Gastroesophageal sphincter (tissue), 4 donors: Measurements from ENCODE around the gene CHRNB2. TPM values are rescaled to one million over a fixed set of nuclear protein-coding genes. Genes with fewer than 3 reads are reported as not detected.

ENCODE experiments used
- ATAC-seq: fragments of 150-250 bp; one replicate; pipeline ENCODE4 v1.9.1; 2016; ENCODE audit warnings: mild to moderate bottlenecking, moderate library complexity
- H3K27ac ChIP-seq, 4 donors: fragments of 200-600 bp; sonication (generic) in 3 of 4; 1 replicate in 3 of 4; 2 replicates in 1 of 4; pipeline ENCODE4 v1.5.1; 2016 to 2019
- H3K27me3 ChIP-seq: fragments of 200-600 bp; sonication (generic); one replicate; pipeline ENCODE4 v1.5.1; 2019
- H3K36me3 ChIP-seq, 2 donors: fragments of 200-600 bp; sonication (generic); one replicate each; pipeline ENCODE4 v1.5.1; 2019; ENCODE audit warnings: control low read depth in 1 of 2
- H3K4me1 ChIP-seq, 3 donors: fragments of 200-600 bp; sonication (generic); 1 replicate in 2 of 3; 2 replicates in 1 of 3; pipeline ENCODE4 v1.5.1; 2016 to 2019; ENCODE audit warnings: control low read depth in 2 of 3
- H3K4me3 ChIP-seq, 2 donors: fragments of 200-600 bp; sonication (generic); one replicate each; pipeline ENCODE4 v1.5.1; 2019; ENCODE audit warnings: mild to moderate bottlenecking in 1 of 2, moderate library complexity in 1 of 2
- H3K9me3 ChIP-seq, 3 donors: fragments of 200-600 bp; sonication (generic); one replicate each; pipeline ENCODE4 v1.5.1; 2017 to 2019; ENCODE audit warnings: control low read depth in 2 of 3
- EP300 ChIP-seq: sonication (generic); formaldehyde crosslinking; IDR thresholded peaks from one replicate; pipeline ENCODE4 v1.6.1; 2017; ENCODE audit warnings: antibody characterized with exemption, mild to moderate bottlenecking
- POLR2A ChIP-seq, 2 donors: fragments of 450-650 bp; IDR thresholded peaks; one replicate each; pipeline ENCODE4 v1.6.1; 2017; ENCODE audit warnings: antibody characterized with exemption in 2 of 2, mild to moderate bottlenecking in 2 of 2, moderate library complexity in 1 of 2
- POLR2AphosphoS5 ChIP-seq: sonication (generic); formaldehyde crosslinking; IDR thresholded peaks from one replicate; pipeline ENCODE4 v1.6.1; 2017; ENCODE audit warnings: antibody characterized with exemption
- WGBS, 2 donors: methylation state at CpG; one replicate each; pipeline ENCODE4 v1.1.5; 2018; ENCODE audit warnings: low coverage in 1 of 2; 5-methylcytosine and 5-hydroxymethylcytosine counted together
- total RNA-seq, 4 donors: library from RNA; depleted of rRNA; stranded (reverse); fragments of >200 nt; gene quantifications; one replicate each; pipeline ENCODE4 v1.1.0, GENCODE V29; 2016
- TF ChIP-seq, protein P1 (sequence below), 4 experiments: fragments of 200-600 bp in 2 of 4; fragments of 450-650 bp in 2 of 4; sonication (generic) in 1 of 4; IDR thresholded peaks; one replicate each; pipeline ENCODE4 v1.5.1; 2017 to 2019; ENCODE audit warnings: antibody characterized with exemption in 4 of 4, mild to moderate bottlenecking in 2 of 4, moderate library complexity in 2 of 4

CHRNB2 gene
- total RNA-seq, 4 donors from 2014 or later, result 0.08 to 0.45 (median 0.13) TPM; not detected in 1

DNA sequence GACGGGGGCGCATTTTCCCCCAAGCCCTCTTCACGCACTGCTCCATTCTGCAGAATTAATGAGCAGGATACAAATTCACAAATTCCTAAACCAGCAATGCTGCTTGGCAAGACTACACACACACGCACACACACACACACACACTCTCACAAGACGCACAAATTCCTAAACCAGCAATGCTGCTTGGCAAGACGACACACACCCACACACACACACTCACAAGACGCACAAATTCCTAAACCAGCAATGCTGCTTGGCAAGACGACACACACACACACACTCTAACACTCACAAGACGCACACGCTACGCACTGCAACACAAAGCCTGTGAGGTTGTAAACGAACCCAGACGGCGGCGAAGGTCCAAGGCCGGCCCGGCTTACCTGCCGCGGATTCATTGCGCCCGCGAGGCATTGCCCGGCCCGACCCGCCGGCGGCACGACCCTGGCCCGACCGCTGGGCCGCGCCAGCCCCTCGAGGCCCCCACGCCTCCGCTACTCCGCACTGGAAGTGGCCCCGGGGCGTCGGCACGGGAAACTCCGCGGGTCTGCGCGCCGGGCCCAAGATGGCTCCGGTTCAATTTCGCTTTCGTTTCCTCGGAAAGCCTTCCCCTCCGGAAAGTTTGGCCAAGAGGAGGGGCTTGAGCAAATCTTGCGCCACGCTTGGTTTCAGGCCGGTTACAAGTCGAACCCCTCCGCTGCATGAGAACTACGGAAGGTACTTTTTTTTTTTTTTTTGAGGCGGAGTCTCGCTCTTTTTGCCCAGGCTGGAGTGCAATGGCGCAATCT is 40.2 kb downstream of the CHRNB2 start, which contains the start of gene ADAR:
Gene ADAR (minus strand): TSS at position 578 of the 788 bp plus-strand sequence. CDS start 180 bp downstream, at position 398.
- H3K4me3 ChIP-seq, result peak within 1 kb of the TSS; percentile 81 to 83
- no peaks in the 10 kb centered on the region for H3K36me3 ChIP-seq
- H3K9me3 ChIP-seq, result no peaks in the 10 kb centered on the region
- no peaks in the 10 kb centered on the region for H3K27me3 ChIP-seq
- WGBS, 2 donors, result 0 to 1% methylated on average over 14 to 17 of the region's 59 CpGs
- peak within 1 kb of the TSS; percentile 80 to 100 (median 96) for H3K27ac ChIP-seq
- TF ChIP-seq, protein P1, sequence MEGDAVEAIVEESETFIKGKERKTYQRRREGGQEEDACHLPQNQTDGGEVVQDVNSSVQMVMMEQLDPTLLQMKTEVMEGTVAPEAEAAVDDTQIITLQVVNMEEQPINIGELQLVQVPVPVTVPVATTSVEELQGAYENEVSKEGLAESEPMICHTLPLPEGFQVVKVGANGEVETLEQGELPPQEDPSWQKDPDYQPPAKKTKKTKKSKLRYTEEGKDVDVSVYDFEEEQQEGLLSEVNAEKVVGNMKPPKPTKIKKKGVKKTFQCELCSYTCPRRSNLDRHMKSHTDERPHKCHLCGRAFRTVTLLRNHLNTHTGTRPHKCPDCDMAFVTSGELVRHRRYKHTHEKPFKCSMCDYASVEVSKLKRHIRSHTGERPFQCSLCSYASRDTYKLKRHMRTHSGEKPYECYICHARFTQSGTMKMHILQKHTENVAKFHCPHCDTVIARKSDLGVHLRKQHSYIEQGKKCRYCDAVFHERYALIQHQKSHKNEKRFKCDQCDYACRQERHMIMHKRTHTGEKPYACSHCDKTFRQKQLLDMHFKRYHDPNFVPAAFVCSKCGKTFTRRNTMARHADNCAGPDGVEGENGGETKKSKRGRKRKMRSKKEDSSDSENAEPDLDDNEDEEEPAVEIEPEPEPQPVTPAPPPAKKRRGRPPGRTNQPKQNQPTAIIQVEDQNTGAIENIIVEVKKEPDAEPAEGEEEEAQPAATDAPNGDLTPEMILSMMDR (IDR thresholded peaks at IDR 0.05), result peak in 2 of 4 experiments; percentile 13 to 26
- TF ChIP-seq EP300 (no peak), POLR2AphosphoS5 (peak; percentile 77), POLR2A (IDR thresholded peaks at IDR 0.05) (peak; percentile 38 to 47)
- peak; percentile 96 for ATAC-seq
- peaks cover 0 to 68% (median 10%) of the 10 kb centered on the region in 3 donors for H3K4me1 ChIP-seq

DNA sequence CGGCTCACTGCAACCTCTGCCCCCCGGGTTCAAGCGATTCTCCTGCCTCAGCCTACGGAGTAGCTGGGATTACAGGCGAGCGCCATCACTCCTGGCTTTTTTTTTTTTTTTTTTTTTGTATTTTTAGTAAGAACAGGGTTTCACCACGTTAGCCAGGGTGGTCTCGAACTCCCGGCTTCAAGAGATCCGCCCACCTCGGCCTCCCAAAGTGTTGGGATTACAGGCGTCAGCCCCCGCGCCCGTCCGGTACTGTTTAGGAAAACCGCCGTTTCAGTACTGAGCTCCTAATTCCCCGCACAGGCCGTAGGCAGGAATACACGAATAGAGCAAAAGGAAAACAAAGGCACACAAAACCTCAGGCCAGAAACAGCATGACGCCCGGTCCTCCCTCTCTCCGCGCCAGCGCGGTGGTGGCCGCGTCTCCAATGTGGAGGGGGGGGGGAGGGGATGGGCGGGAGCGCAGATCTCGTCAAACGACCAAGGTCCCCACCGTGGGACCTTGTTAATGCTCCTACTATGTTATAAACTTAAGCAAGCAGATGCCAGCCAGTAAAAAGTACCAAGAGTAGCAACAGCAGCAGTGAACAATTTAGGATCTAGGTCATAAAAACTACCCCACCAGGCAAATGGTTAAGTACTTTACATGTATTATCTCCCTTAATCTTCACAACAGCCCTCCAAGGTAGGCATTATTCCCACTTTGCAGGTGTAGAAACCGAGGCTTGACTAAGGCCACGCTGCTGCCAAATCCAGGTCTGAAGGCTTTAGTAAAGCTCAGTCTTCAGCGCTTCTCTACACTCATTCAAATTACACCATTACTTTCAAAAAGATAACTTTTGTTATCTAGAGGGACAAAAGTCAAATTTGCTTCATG is 41.1 kb downstream of the CHRNB2 start:
- no peaks in the 10 kb centered on the region for H3K36me3 ChIP-seq
- no peaks in the 10 kb centered on the region for H3K9me3 ChIP-seq
- peak overlapping the region; percentile 80 to 100 (median 96) for H3K27ac ChIP-seq
- WGBS, 2 donors, result 11 to 21% methylated on average over 9 to 10 of the region's 37 CpGs
- H3K4me1 ChIP-seq, result peaks cover 0 to 59% (median 10%) of the 10 kb centered on the region in 3 donors
- TF ChIP-seq EP300 (no peak), POLR2A (IDR thresholded peaks at IDR 0.05) (no peak), POLR2AphosphoS5 (no peak)
- TF ChIP-seq, protein P1 (IDR thresholded peaks at IDR 0.05), result no peak
- H3K27me3 ChIP-seq, result no peaks in the 10 kb centered on the region
- ATAC-seq, result peak; percentile 57
- H3K4me3 ChIP-seq, result peak overlapping the region; percentile 81 to 83

DNA sequence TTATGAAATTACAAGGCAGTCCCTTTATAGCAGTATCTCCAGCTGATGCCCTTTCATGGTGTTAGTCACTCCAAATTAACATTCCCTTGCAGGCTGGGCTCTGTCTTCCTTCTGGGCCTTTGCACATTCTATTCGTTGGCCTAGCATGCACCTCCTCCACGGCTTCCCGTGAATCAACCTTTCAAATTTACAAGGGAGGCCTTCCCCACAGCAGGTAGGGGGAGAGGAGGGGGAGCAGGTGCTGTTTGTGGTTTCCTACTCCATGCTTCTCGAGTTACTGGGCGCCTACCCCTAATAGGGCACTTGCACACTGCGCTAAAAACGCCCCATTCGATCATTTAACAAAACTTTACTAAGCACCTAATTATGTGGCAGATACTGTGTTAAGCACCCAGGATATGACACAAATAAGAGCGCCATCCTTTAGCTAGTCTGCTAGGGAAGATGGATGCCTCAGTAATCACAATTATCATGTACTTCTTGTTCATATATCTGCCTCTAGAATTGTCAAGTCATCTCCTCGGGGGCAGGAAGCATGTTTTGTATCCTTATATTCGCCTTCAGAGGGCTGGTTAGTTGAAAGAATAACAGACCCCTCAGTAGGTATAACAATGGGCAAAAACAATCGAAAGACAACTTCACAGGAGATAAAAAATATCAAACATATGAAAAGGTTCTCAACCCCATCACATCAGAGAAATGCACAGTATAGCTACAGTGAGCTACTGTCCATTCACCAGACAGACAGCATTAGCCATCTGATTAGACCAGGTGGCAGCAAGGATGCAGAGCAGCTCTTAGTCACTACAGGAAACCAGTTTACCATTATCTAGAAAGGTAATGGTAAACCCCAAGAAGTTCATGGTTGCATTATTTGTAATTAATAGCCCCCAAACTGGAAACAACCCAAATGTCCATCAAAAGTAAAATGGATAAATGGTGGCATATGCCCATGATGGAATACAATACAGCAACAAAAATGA is 42.1 kb downstream of the CHRNB2 start:
- H3K27me3 ChIP-seq, result no peaks in the 10 kb centered on the region
- H3K36me3 ChIP-seq, result no peaks in the 10 kb centered on the region
- 65 to 75% methylated on average over 7 to 9 of the region's 12 CpGs for WGBS, 2 donors
- H3K4me3 ChIP-seq, result no peak overlapping the region
- H3K27ac ChIP-seq, result peak overlapping the region in 3 of 4 donors; percentile 95 to 100 (median 97)
- peaks cover 0 to 49% (median 10%) of the 10 kb centered on the region in 3 donors for H3K4me1 ChIP-seq
- no peaks in the 10 kb centered on the region for H3K9me3 ChIP-seq
- ATAC-seq, result no peak
- TF ChIP-seq, protein P1 (IDR thresholded peaks at IDR 0.05), result no peak
- TF ChIP-seq POLR2AphosphoS5 (no peak), POLR2A (IDR thresholded peaks at IDR 0.05) (no peak), EP300 (no peak)

DNA sequence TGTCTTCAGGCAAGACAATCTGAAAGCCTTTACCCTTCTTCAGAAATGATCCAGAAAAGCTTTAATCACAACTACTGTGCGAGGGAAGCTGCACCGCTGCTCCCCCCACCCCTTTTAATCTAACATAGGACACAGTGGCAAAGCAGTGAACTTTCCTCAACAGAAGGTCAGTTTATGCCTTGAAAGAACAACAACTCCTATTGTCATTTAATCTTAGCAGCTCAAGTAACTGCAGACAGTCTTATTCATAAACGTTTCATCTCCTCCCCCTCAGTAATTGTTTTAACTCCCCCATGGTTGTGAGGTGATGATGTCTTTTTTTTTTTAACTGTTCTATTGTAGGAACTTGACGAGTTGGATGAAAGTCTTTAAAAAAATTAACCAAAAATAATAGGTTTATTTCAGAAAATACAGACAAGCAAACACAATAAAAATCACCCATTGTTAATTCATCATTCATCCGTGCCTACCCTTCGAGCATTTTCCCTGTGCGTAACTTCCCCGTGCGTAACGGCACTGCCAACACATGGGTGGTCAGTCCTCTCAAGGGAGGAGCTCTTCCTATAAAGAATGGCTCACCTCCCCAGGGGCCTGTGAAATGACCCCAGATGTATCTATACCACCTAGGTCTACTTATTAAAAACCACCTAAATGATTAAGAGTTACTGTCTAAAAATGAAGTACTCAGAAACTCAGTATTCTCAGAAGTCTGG is 43.7 kb downstream of the CHRNB2 start:
- Histone ChIP-seq H3K27me3 (no peaks in the 10 kb centered on the region), H3K9me3 (no peaks in the 10 kb centered on the region), H3K36me3 (no peaks in the 10 kb centered on the region), H3K4me1 (peaks cover 0 to 39% (median 3%) of the 10 kb centered on the region in 3 donors), H3K27ac (no peak overlapping the region), H3K4me3 (no peak overlapping the region)
- TF ChIP-seq POLR2A (IDR thresholded peaks at IDR 0.05) (no peak), POLR2AphosphoS5 (no peak), EP300 (no peak)
- TF ChIP-seq, protein P1 (IDR thresholded peaks at IDR 0.05), result no peak
- ATAC-seq, result no peak
- 65 to 66% methylated on average over 7 to 10 of the region's 10 CpGs for WGBS, 2 donors
